ENCODE data around the gene AXIN1. TPM values are rescaled to one million over a fixed set of nuclear protein-coding genes. Genes with fewer than 3 reads are reported as not detected.

Gene AXIN1
- total and polyA plus RNA-seq, 2 donors (not counting 3 experiments of a cell fraction or from before 2014, with no cell fraction given), result 8.3 to 21.9 TPM

DNA sequence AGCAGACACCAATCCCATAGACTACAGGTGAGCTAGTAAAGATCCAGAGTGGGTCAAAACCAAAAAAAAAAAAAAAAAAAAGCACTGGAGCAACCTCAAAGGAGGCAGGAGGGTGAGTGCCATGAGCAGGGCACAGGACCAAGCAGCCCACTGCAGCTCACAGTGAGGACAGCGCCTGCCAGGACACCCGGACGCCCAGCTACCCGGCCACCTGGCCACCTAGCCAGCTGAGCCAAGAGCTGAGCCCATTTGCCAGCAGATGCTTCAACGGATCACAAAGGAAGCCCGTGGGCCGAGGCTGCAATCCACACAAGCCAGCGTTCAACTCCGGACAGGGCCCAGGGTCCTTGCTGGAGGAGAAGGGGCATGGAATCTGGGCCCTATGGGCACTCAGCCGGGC is 15.1 kb downstream of the AXIN1 start:
- H3K9me1 ChIP-seq (replicated peaks; ENCODE audit: control insufficient read depth, extremely low read depth, insufficient read depth, low read length), result no peaks in the 10 kb centered on the region
- no peaks in the 10 kb centered on the region for H3K4me1 ChIP-seq (ENCODE audit: control insufficient read depth, extremely low read depth, insufficient read depth, low read length)
- TF ChIP-seq POLR2AphosphoS5 (IDR thresholded peaks at IDR 0.05; ENCODE audit: insufficient read depth, low read depth, low read length) (no peak), GATA2 (IDR thresholded peaks at IDR 0.05; ENCODE audit: insufficient read depth, insufficient read length, low read depth, low read length) (no peak), EZH2 (IDR thresholded peaks at IDR 0.05; ENCODE audit: borderline replicate concordance, low read depth, low read length, severe bottlenecking) (no peak), POLR2A (IDR thresholded peaks at IDR 0.05; ENCODE audit: low read depth, low read length) (no peak), MYC (IDR thresholded peaks at IDR 0.05; ENCODE audit: low read depth, low read length) (no peak), JUN (IDR thresholded peaks at IDR 0.05; ENCODE audit: borderline replicate concordance, insufficient read depth, insufficient read length, low read depth) (no peak), FOS (IDR thresholded peaks at IDR 0.05; ENCODE audit: borderline replicate concordance, insufficient read depth, low read length) (no peak)
- TF ChIP-seq, protein P1, sequence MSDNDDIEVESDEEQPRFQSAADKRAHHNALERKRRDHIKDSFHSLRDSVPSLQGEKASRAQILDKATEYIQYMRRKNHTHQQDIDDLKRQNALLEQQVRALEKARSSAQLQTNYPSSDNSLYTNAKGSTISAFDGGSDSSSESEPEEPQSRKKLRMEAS (IDR thresholded peaks at IDR 0.05; ENCODE audit: insufficient read depth, insufficient read length), result no peak
- TF ChIP-seq, protein P2, sequence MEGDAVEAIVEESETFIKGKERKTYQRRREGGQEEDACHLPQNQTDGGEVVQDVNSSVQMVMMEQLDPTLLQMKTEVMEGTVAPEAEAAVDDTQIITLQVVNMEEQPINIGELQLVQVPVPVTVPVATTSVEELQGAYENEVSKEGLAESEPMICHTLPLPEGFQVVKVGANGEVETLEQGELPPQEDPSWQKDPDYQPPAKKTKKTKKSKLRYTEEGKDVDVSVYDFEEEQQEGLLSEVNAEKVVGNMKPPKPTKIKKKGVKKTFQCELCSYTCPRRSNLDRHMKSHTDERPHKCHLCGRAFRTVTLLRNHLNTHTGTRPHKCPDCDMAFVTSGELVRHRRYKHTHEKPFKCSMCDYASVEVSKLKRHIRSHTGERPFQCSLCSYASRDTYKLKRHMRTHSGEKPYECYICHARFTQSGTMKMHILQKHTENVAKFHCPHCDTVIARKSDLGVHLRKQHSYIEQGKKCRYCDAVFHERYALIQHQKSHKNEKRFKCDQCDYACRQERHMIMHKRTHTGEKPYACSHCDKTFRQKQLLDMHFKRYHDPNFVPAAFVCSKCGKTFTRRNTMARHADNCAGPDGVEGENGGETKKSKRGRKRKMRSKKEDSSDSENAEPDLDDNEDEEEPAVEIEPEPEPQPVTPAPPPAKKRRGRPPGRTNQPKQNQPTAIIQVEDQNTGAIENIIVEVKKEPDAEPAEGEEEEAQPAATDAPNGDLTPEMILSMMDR (IDR thresholded peaks at IDR 0.05; ENCODE audit: extremely low read depth in 1 of 2, insufficient read depth in 1 of 2, low read depth in 1 of 2, low read length in 2 of 2), result no peak
- no peak overlapping the region for H3K4me3 ChIP-seq (replicated peaks in 1 of 3; ENCODE audit: insufficient read depth in 1 of 3, low read depth in 1 of 3, low read length in 3 of 3)
- peaks cover 78% of the 10 kb centered on the region for H3K79me2 ChIP-seq (ENCODE audit: control insufficient read depth, insufficient read depth, low read length)
- H3K9ac ChIP-seq (replicated peaks; ENCODE audit: extremely low read depth, insufficient read depth, low read length), result no peak overlapping the region
- FAIRE-seq, result no peak
- H2AFZ ChIP-seq (ENCODE audit: low read depth, low read length), result no peak overlapping the region
- H3K27ac ChIP-seq (ENCODE audit: insufficient read depth, low read depth, low read length), result no peak overlapping the region
- H3K27me3 ChIP-seq (ENCODE audit: control insufficient read depth in 2 of 2, insufficient read depth in 2 of 2, low read length in 2 of 2), result no peaks in the 10 kb centered on the region
- dilution Hi-C loops (cut with MboI; ENCODE audit: extremely low pct_ligation_motif_present, low sequenced_read_pairs) (no loop called here), intact Hi-C loops (cut with micrococcal nuclease) (no loop called here)
- ChIA-PET CTCF (interaction anchor here (0.6 to 1.8 kb wide), 4 partner anchors 11 to 83 kb away, joined by 3 to 5 read pairs (median 4); partner anchors contain the start of gene AXIN1), POLR2A (interaction anchor here (0.7 kb wide), 1 partner anchor 152 kb away, joined by 8 read pairs; no protein-coding TSS in a partner anchor)
- peaks cover 0 to 3% of the 10 kb centered on the region in 2 experiments for H3K36me3 ChIP-seq (ENCODE audit: control insufficient read depth in 2 of 2, extremely low read depth in 1 of 2, insufficient read depth in 2 of 2, low read length in 2 of 2)
- BruUV-seq (replicated peaks), result no TSS peak
- no peaks in the 10 kb centered on the region for H4K20me1 ChIP-seq (replicated peaks; ENCODE audit: control insufficient read depth, extremely low read depth, insufficient read depth, low read length)
- DNase-seq (ENCODE audit: low read depth, low spot score), result no peak
- H3K4me2 ChIP-seq (ENCODE audit: insufficient read depth, low read length), result no peak overlapping the region
- H3K9me3 ChIP-seq (replicated peaks; ENCODE audit: control insufficient read depth, insufficient read depth, low read length), result no peaks in the 10 kb centered on the region

Measured in endothelial cell of umbilical vein (primary cell).